ENCODE results near the gene SMCP. TPM values are rescaled to one million over a fixed set of nuclear protein-coding genes. Genes with fewer than 3 reads are reported as not detected.

Gene SMCP
- polyA plus RNA-seq, 4 donors: not detected

GRCh38 chr1:152886085-152886484, 8.0 kb downstream of the SMCP start:
- no peak for DNase-seq (ENCODE audit: low read depth in 4 of 4, low spot score in 3 of 4)

- DNase-seq (ENCODE audit: low read depth in 4 of 4, low spot score in 3 of 4): no peak
These were observed 8.8 kb downstream of the SMCP start for GRCh38 chr1:152886758-152887409.

- no peak for DNase-seq (ENCODE audit: low read depth in 4 of 4, low spot score in 3 of 4)
These were observed 10.0 kb downstream of the SMCP start for GRCh38 chr1:152888126-152888525.

GRCh38 chr1:152899027-152899426, 20.9 kb downstream of the SMCP start:
- DNase-seq (ENCODE audit: low read depth in 4 of 4, low spot score in 3 of 4): no peak

DNA sequence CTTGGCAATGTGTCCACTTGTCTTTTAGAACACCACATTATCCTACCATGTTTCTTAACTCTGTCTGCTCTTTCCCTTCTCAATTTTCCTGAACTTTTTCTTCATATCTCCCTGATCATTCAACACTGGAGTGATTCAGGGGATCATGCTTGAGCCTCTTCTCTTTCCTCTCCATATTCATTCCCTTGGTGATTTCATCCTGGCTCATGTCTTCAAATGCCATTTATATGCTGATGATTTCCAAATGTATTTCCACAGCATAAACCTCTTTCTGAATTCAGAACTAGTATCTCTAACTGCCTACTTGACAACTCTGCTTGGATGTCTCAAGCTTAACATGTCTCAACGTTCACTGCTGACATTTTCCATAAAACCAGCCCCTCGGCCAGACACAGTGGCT, 21.8 kb downstream of the SMCP start:
- no peak for DNase-seq (ENCODE audit: low read depth in 4 of 4, low spot score in 3 of 4)

DNA sequence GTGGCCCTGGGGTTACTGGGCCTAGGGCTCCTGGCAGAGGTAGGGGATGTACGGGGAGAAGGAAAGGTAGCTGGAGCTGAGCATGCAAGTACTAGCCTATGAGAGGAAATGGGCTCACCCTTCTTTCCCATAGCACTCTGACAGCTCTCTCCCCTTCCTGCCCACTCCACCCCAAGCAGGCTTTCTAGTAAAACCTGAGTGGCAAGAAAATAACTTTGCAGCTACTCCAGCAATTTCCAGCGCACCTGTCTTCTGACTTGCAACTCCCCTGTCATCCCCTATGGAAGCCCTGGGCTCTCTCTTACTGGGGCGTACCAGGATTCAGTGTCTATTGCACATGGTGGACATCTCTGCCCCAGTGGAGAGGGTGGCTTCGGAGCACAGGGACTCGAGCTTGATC, 23.5 kb downstream of the SMCP start:
- DNase-seq (ENCODE audit: low read depth in 4 of 4, low spot score in 3 of 4): no peak

- DNase-seq (ENCODE audit: low read depth in 4 of 4, low spot score in 3 of 4): peak in 2 of 4 donors; percentile 22 to 26
These were observed 24.5 kb downstream of the SMCP start for GRCh38 chr1:152902636-152903035.

DNA sequence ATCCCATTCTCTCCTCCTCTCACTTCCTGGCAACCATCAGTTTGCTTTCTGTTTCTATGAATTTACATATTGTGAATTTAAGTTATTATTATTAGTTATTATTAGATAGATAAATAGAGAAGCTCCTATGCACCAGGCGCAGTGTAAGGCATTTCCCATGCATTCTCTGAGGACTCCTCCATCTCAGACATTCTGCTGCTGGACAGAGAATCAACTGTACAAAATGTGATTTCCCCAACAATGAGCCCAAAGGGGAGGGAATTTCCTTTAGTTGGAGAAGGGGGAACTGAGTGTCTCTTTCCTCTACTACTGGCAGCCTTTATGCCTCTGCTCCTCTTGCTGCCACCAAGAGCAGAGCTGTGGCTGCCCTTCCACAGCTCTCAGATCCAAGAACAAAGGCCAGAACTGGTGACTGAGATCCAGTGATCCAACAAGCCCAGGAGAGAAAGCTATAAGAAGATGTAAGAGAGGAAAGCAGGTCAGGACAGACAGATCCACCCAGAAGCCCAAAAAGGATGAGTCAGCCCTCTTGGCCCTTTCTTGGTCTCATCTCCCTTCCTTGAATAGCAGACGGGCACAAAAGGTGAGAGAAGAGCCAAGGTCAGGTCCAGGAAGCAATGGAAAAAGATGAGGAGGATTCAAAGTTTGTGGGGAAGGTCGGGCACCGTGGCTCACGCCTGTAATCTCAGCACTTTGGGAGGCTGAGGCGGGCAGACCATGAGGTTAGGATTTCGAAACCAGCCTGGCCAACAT, 26.7 kb downstream of the SMCP start:
- no peak for DNase-seq (ENCODE audit: low read depth in 4 of 4, low spot score in 3 of 4)

DNA sequence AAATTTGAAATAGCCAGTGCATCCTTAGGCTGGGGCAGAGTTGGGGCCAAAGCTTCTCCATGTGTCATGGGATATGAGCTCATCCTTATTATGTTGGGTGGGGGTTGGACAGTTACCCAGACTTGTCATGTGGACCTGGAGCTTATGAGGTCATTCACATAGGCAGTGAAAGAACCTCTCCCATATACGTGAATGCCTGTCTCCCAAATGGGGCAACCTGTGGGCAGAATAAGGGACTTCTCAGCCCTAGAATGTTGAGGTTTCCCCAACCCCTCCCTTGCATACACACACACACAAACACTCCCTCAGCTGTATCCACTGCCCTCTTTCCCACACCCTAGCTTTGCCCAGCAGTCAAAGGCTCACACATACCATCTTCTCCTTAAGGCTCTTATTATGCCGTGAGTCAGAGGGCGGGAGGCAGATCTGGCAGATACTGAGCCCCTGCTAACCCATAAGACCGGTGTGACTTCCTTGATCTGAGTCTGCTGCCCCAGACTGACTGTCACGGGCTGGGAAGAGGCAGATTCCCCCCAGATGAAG, 28.0 kb downstream of the SMCP start:
- DNase-seq (ENCODE audit: low read depth in 4 of 4, low spot score in 3 of 4): no peak

- no peak for DNase-seq (ENCODE audit: low read depth in 4 of 4, low spot score in 3 of 4)
These were observed 29.8 kb downstream of the SMCP start, which contains the start of gene IVL for GRCh38 chr1:152907686-152908601. Gene IVL, plus strand, starts transcription at chr1:152908546. Its CDS starts 1,252 bp downstream, at chr1:152909798.

- DNase-seq (ENCODE audit: low read depth in 4 of 4, low spot score in 3 of 4): no peak
These were observed 31.1 kb downstream of the SMCP start for GRCh38 chr1:152909206-152909605.

GRCh38 chr1:152912471-152912870, 34.3 kb downstream of the SMCP start:
- no peak for DNase-seq (ENCODE audit: low read depth in 4 of 4, low spot score in 3 of 4)

GRCh38 chr1:152912900-152913299, 34.8 kb downstream of the SMCP start:
- DNase-seq (ENCODE audit: low read depth in 4 of 4, low spot score in 3 of 4): no peak

GRCh38 chr1:152917794-152918193, 39.7 kb downstream of the SMCP start:
- peak in 2 of 4 donors; percentile 15 to 33 for DNase-seq (ENCODE audit: low read depth in 4 of 4, low spot score in 3 of 4)

DNA sequence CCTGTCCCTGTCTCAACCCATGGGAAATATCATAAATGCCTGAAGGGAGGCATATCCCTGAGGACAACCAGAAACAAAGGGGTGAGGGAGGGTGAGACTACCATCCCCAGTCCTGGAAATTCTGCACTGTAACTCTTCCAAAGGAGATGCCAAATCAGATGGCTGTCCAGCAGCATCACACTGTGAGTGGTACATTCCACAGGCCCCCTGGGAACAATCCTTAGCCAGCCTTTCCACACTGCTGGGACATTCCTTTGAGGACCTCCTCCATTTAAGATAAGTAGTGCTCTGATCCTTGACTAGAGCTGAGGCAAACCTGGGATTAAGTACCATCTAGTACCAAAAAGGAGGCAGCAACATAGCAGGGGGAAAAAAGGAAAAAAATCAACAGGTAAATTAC, 40.9 kb downstream of the SMCP start:
- DNase-seq (ENCODE audit: low read depth in 4 of 4, low spot score in 3 of 4): no peak

GRCh38 chr1:152924191-152924590, 46.1 kb downstream of the SMCP start:
- no peak for DNase-seq (ENCODE audit: low read depth in 4 of 4, low spot score in 3 of 4)

DNA sequence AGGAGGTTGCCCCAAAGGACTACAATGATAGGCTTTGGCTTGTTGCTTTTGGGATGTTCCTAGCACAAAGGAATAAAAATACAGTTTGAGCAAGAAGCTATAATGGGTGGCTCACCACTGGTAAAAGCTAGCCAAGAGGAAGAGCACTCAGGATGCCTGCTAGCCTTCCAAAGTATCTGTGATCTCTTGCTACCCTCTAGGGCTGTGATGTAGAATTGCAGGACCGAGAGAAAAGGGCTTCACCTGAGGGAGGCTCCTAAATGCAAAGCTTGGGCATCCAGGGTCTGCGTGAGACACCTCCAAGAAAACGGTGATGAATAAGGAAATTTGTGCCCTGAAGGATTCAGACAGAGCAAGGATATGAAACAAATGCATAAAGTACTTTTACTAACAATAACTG, 48.0 kb downstream of the SMCP start:
- no peak for DNase-seq (ENCODE audit: low read depth in 4 of 4, low spot score in 3 of 4)

GRCh38 chr1:152928671-152929070, 50.5 kb downstream of the SMCP start:
- no peak for DNase-seq (ENCODE audit: low read depth in 4 of 4, low spot score in 3 of 4)

DNA sequence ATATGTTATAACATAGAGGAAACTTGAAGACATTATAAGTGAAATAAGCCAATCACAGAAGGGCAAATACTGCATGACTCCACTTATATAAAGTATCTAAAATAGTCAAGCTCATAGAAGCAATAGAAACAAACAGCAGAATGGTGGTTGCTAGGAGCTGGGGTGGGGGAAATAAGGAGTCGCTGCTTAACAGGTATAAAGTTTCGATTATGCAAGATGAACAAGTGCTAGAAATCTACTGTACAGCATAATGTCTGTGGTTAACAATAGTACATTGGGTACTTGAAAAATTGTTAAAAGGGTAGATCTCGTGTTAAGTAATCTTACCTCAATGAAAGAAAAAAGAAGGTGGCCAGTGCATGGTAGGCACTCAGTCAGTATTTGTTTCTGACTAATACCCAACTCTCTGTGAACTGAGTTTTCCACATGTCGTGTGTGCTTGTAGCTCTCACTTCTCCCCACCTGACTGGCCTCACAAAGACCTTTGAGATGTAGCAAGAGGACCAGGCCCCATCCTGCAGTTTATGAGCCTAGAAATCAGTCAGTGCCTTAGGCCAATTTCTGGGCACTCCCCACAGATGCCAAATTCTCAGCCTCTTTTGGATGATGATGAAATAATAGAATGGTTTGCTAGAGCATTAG, 54.2 kb downstream of the SMCP start:
- DNase-seq (ENCODE audit: low read depth in 4 of 4, low spot score in 3 of 4): no peak

DNA sequence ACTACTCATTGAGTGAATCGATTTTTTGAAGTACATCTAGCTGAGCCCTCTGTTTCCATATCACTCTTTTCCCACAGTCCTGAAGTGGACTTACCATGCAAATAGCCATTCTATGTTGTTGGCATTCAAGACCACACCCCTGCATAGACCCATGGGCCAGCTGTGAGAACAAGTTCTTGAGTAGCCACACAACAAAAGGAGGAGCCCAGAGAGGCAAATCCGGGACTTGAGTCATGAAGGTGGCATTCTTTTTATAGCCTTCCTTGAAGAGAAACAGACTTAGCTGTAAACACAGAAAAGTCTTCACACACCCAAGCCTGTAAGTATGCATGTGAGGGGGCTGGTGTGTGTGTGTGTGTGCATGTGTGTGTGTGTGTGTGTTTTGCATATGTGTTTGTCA, 55.1 kb downstream of the SMCP start:
- no peak for DNase-seq (ENCODE audit: low read depth in 4 of 4, low spot score in 3 of 4)
